Tibial nerve (tissue), 4 donors: ENCODE results near the gene SLC1A7. TPM values are rescaled to one million over a fixed set of nuclear protein-coding genes. Genes with fewer than 3 reads are reported as not detected.

Experiments
- DNase-seq, 2 donors: peaks; one replicate each; pipeline ENCODE4 v3.0.0-alpha.2; 2019; ENCODE audit warnings: low spot score in 2 of 2
- H3K27ac ChIP-seq, 4 donors: fragments of 200-600 bp; sonication (generic) in 3 of 4; one replicate each; pipeline ENCODE4 v1.5.1; 2017 to 2019; ENCODE audit warnings: mild to moderate bottlenecking in 1 of 4
- H3K27me3 ChIP-seq, 2 donors: fragments of 200-600 bp; sonication (generic) in 1 of 2; one replicate each; pipeline versions ENCODE4 v1.5.1 to v1.6.0; 2017 to 2019
- H3K36me3 ChIP-seq, 3 donors: fragments of 200-600 bp; sonication (generic); one replicate each; pipeline ENCODE4 v1.5.1; 2018 to 2019
- H3K4me1 ChIP-seq, 4 donors: fragments of 200-600 bp; sonication (generic) in 3 of 4; one replicate each; pipeline ENCODE4 v1.5.1; 2017 to 2019
- H3K4me3 ChIP-seq, 4 donors: fragments of 200-600 bp; sonication (generic) in 3 of 4; one replicate each; pipeline ENCODE4 v1.5.1; 2017 to 2019; ENCODE audit warnings: mild to moderate bottlenecking in 1 of 4, moderate library complexity in 1 of 4
- H3K9me3 ChIP-seq, 4 donors: fragments of 200-600 bp; sonication (generic) in 3 of 4; one replicate each; pipeline ENCODE4 v1.5.1; 2017 to 2019
- CTCF ChIP-seq, 5 experiments: fragments of 200-600 bp in 3 of 5; fragments of 450-650 bp in 2 of 5; sonication (generic) in 3 of 5; IDR thresholded peaks; one replicate each; pipeline ENCODE4 v1.5.1; 2016 to 2019; ENCODE audit warnings: antibody characterized with exemption in 5 of 5, mild to moderate bottlenecking in 3 of 5, moderate library complexity in 2 of 5
- EP300 ChIP-seq, 2 donors: sonication (generic); formaldehyde crosslinking; IDR thresholded peaks; one replicate each; pipeline ENCODE4 v1.6.1; 2017; ENCODE audit warnings: antibody characterized with exemption in 2 of 2, mild to moderate bottlenecking in 1 of 2
- POLR2A ChIP-seq, 2 donors: fragments of 450-650 bp; IDR thresholded peaks; one replicate each; pipeline ENCODE4 v1.6.1; 2017; ENCODE audit warnings: antibody characterized with exemption in 2 of 2, mild to moderate bottlenecking in 2 of 2, moderate library complexity in 2 of 2
- WGBS, 2 donors: methylation state at CpG; one replicate each; pipeline ENCODE4 v1.1.5; 2018; 5-methylcytosine and 5-hydroxymethylcytosine counted together
- total RNA-seq, 4 donors: library from RNA; depleted of rRNA; stranded (reverse); fragments of >200 nt; gene quantifications; one replicate each; pipeline ENCODE4 v1.1.0, GENCODE V29; 2016

SLC1A7 gene
- total RNA-seq, 4 donors from 2014 or later = 0.66 to 1.6 TPM; not detected in 2

DNA sequence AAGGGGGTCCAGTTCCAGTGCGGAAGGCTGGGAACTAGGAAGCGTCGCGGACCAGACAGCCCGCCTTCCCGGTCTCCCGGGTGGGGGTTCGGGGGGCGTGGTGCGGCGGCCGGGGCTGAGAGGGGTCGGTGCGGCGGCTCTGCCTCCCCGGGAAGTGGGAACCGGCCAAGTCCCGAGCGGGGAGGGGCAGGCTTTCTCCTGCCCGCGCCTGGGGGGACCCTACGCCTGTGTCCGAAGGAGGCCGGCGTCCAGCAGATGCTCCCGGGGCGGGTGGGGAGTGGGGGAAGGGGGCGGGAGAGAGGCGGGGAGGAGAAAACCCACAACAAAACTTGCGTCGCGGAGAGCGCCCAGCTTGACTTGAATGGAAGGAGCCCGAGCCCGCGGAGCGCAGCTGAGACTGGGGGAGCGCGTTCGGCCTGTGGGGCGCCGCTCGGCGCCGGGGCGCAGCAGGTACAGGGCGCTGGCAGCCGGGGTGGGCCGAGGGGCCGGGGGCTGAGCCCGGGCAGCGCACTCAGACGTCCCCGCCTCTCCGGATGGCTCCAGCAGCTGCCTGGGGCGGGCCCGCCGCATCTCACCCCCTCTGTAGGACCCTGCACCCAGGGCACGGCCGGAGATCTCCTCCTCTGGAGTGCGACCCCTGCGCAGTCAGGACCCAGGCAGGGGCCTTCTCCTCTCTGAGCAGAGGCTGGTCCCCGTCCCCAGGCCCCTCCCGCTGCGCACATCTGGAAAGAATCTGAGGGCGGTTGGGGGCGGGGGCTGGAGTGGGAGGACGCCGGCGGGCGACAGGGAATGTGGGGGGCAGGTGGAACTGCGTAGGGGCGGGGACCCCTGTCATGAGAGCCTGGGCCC lies 80.4 kb downstream of the SLC1A7 start, which contains the start of gene PODN:
Gene PODN, plus strand, starts transcription at position 355 of the 849 bp plus-strand sequence. CDS start 7,643 bp downstream, outside the sequence.
- TF ChIP-seq POLR2A (IDR thresholded peaks at IDR 0.05) = peak in 1 of 2 donors; percentile 41
- no peak for TF ChIP-seq EP300 (IDR thresholded peaks at IDR 0.05)
- Histone ChIP-seq H3K4me3 (peak within 1 kb of the TSS; percentile 55 to 89 (median 80)), H3K27me3 (peaks cover 0 to 14% of the 10 kb centered on the region in 2 donors), H3K4me1 (peaks cover 0 to 86% (median 27%) of the 10 kb centered on the region in 4 donors), H3K27ac (peak within 1 kb of the TSS; percentile 76 to 95 (median 90)), H3K36me3 (peaks cover 0 to 6% (median 0%) of the 10 kb centered on the region in 3 donors), H3K9me3 (no peaks in the 10 kb centered on the region)
- WGBS, 2 donors = 1 to 2% methylated on average over 41 to 64 of the region's 73 CpGs
- DNase-seq = peak; percentile 60 to 63

GRCh38 chr1:53061123-53061858 lies 81.1 kb downstream of the SLC1A7 start:
- Histone ChIP-seq H3K4me3 (peak overlapping the region; percentile 55 to 89 (median 80)), H3K36me3 (no peaks in the 10 kb centered on the region), H3K4me1 (peaks cover 0 to 86% (median 32%) of the 10 kb centered on the region in 4 donors), H3K27ac (peak overlapping the region; percentile 76 to 95 (median 90)), H3K9me3 (no peaks in the 10 kb centered on the region), H3K27me3 (peaks cover 0 to 14% of the 10 kb centered on the region in 2 donors)
- peak; percentile 86 to 87 for DNase-seq
- TF ChIP-seq EP300 (IDR thresholded peaks at IDR 0.05) (peak; percentile 50 to 82), CTCF (IDR thresholded peaks at IDR 0.05) (no peak)
- 38 to 45% methylated on average over 16 to 19 of the region's 19 CpGs for WGBS, 2 donors

GRCh38 chr1:53060579-53060978 lies 81.9 kb downstream of the SLC1A7 start:
- TF ChIP-seq POLR2A (IDR thresholded peaks at IDR 0.05) = no peak
- TF ChIP-seq EP300 (IDR thresholded peaks at IDR 0.05) = peak in 1 of 2 donors; percentile 48
- TF ChIP-seq CTCF (IDR thresholded peaks at IDR 0.05) = no peak
- H3K9me3 ChIP-seq = no peaks in the 10 kb centered on the region
- peaks cover 0 to 14% of the 10 kb centered on the region in 2 donors for H3K27me3 ChIP-seq
- DNase-seq = peak in 1 of 2 donors; percentile 73
- no peaks in the 10 kb centered on the region for H3K36me3 ChIP-seq
- H3K27ac ChIP-seq = peak overlapping the region; percentile 76 to 95 (median 90)
- WGBS, 2 donors = 71 to 74% methylated on average over 1 of the region's 1 CpG
- H3K4me1 ChIP-seq = peaks cover 0 to 80% (median 33%) of the 10 kb centered on the region in 4 donors
- H3K4me3 ChIP-seq = no peak overlapping the region

GRCh38 chr1:53057127-53057526 lies 85.3 kb downstream of the SLC1A7 start:
- WGBS, 2 donors = 17 to 29% methylated on average over 2 of the region's 2 CpGs
- peaks cover 0 to 14% (median 0%) of the 10 kb centered on the region in 3 donors for H3K36me3 ChIP-seq
- DNase-seq = no peak
- no peak overlapping the region for H3K4me3 ChIP-seq
- peak overlapping the region; percentile 61 to 95 (median 65) for H3K27ac ChIP-seq
- TF ChIP-seq CTCF (IDR thresholded peaks at IDR 0.05) (no peak), EP300 (IDR thresholded peaks at IDR 0.05) (peak; percentile 55 to 71)
- peaks cover 0 to 4% of the 10 kb centered on the region in 2 donors for H3K27me3 ChIP-seq
- no peaks in the 10 kb centered on the region for H3K9me3 ChIP-seq
- H3K4me1 ChIP-seq = peaks cover 0 to 70% (median 26%) of the 10 kb centered on the region in 4 donors

- H3K36me3 ChIP-seq = peaks cover 0 to 22% (median 0%) of the 10 kb centered on the region in 3 donors
These were observed 90.8 kb downstream of the SLC1A7 start for GRCh38 chr1:53051676-53052075.

More at GRCh38 chr1:53051676-53052075, 90.8 kb downstream of the SLC1A7 start:
- Histone ChIP-seq H3K27me3 (no peaks in the 10 kb centered on the region), H3K4me1 (peaks cover 0 to 68% (median 25%) of the 10 kb centered on the region in 4 donors), H3K27ac (no peak overlapping the region), H3K4me3 (no peak overlapping the region), H3K9me3 (no peaks in the 10 kb centered on the region)
- 29 to 73% methylated on average over 1 of the region's 1 CpG for WGBS, 2 donors
- TF ChIP-seq CTCF (IDR thresholded peaks at IDR 0.05) = no peak
- TF ChIP-seq EP300 (IDR thresholded peaks at IDR 0.05) = no peak
- no peak for TF ChIP-seq POLR2A (IDR thresholded peaks at IDR 0.05)
- no peak for DNase-seq
